ENCODE measurements around the gene MPEG1. TPM values are rescaled to one million over a fixed set of nuclear protein-coding genes. Genes with fewer than 3 reads are reported as not detected.

MPEG1 gene
- total and polyA plus RNA-seq, 2 of the 13 experiments (the other 11 are each of a cell fraction or from before 2014, with no cell fraction given) = not detected

DNA sequence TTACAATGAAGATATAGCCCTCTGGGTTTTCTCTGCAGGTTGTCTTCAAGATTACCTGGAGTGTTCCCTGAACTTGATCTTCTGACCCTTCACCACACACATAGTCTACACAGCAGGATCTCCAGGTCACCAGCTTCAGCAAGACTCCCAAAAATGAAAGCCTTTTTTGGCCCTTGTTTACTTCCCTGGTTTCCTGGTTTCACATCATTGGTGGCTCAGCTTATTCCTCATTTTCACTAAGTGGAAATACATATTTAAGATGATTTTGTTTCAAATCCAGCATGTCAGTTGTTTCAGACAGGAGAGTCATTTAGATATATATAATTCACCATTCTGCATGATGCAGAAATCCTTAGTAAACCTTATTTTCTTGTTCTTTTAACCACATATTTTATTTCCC lies 41.6 kb upstream of the MPEG1 start (continued):
- TF ChIP-seq, protein P1, sequence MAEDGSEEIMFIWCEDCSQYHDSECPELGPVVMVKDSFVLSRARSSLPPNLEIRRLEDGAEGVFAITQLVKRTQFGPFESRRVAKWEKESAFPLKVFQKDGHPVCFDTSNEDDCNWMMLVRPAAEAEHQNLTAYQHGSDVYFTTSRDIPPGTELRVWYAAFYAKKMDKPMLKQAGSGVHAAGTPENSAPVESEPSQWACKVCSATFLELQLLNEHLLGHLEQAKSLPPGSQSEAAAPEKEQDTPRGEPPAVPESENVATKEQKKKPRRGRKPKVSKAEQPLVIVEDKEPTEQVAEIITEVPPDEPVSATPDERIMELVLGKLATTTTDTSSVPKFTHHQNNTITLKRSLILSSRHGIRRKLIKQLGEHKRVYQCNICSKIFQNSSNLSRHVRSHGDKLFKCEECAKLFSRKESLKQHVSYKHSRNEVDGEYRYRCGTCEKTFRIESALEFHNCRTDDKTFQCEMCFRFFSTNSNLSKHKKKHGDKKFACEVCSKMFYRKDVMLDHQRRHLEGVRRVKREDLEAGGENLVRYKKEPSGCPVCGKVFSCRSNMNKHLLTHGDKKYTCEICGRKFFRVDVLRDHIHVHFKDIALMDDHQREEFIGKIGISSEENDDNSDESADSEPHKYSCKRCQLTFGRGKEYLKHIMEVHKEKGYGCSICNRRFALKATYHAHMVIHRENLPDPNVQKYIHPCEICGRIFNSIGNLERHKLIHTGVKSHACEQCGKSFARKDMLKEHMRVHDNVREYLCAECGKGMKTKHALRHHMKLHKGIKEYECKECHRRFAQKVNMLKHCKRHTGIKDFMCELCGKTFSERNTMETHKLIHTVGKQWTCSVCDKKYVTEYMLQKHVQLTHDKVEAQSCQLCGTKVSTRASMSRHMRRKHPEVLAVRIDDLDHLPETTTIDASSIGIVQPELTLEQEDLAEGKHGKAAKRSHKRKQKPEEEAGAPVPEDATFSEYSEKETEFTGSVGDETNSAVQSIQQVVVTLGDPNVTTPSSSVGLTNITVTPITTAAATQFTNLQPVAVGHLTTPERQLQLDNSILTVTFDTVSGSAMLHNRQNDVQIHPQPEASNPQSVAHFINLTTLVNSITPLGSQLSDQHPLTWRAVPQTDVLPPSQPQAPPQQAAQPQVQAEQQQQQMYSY (CRISPR knock-in tag; IDR thresholded peaks at IDR 0.05) = no peak
- no peak for TF ChIP-seq DNMT1 (CRISPR knock-in tag; IDR thresholded peaks at IDR 0.05)
- TF ChIP-seq, protein P2, sequence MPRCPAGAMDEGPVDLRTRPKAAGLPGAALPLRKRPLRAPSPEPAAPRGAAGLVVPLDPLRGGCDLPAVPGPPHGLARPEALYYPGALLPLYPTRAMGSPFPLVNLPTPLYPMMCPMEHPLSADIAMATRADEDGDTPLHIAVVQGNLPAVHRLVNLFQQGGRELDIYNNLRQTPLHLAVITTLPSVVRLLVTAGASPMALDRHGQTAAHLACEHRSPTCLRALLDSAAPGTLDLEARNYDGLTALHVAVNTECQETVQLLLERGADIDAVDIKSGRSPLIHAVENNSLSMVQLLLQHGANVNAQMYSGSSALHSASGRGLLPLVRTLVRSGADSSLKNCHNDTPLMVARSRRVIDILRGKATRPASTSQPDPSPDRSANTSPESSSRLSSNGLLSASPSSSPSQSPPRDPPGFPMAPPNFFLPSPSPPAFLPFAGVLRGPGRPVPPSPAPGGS (CRISPR knock-in tag; IDR thresholded peaks at IDR 0.05) = no peak
- TF ChIP-seq POLR2A (IDR thresholded peaks at IDR 0.05; ENCODE audit: insufficient read depth in 1 of 2, low read depth in 2 of 2, low read length in 2 of 2) = no peak
- TF ChIP-seq, protein P3, sequence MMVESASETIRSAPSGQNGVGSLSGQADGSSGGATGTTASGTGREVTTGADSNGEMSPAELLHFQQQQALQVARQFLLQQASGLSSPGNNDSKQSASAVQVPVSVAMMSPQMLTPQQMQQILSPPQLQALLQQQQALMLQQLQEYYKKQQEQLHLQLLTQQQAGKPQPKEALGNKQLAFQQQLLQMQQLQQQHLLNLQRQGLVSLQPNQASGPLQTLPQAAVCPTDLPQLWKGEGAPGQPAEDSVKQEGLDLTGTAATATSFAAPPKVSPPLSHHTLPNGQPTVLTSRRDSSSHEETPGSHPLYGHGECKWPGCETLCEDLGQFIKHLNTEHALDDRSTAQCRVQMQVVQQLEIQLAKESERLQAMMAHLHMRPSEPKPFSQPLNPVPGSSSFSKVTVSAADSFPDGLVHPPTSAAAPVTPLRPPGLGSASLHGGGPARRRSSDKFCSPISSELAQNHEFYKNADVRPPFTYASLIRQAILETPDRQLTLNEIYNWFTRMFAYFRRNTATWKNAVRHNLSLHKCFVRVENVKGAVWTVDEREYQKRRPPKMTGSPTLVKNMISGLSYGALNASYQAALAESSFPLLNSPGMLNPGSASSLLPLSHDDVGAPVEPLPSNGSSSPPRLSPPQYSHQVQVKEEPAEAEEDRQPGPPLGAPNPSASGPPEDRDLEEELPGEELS (CRISPR knock-in tag; IDR thresholded peaks at IDR 0.05) = no peak

DNA sequence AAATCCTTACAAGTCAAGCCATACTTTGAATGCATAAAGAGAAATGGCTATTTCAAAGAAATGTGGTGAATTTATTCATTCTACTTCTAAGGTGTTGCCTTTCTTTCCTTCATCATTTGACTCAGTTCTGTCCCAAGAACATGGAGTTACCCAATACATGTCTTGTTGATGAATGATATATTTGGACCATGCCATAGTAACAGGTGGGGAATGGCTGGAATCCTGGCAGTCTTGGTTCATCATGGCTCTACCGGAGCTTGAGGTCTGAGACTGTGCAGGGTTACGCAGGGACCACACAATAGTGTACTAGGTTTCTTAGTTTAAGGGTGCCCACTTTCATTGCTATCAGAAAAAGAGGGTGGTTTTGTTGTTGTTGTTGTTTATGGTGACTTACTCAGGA lies 40.3 kb upstream of the MPEG1 start:
- no TSS peak for BruUV-seq (replicated peaks)
- intact Hi-C loops (cut with micrococcal nuclease; ENCODE audit: unreplicated experiment) (no loop called here), in situ Hi-C loops (cut with HindIII; ENCODE audit: extremely low pct_ligation_motif_present, low pct_unique_long_range_greater_than_20kb) (no loop called here)
- Histone ChIP-seq H3K27me3 (ENCODE audit: control insufficient read depth in 1 of 2, insufficient read depth in 2 of 2, low read length in 2 of 2) (no peaks in the 10 kb centered on the region; a peak in 1 of 5 replicates), H3K4me2 (ENCODE audit: low read depth, low read length) (no peak overlapping the region), H3K27ac (ENCODE audit: extremely low read length, insufficient read depth, low read length) (no peak overlapping the region), H4K20me1 (ENCODE audit: insufficient read depth, low read length) (no peaks in the 10 kb centered on the region), H3K9me3 (ENCODE audit: low read length) (no peaks in the 10 kb centered on the region), H3K79me2 (ENCODE audit: insufficient read depth, low read length) (no peaks in the 10 kb centered on the region), H3K4me1 (ENCODE audit: insufficient read depth, low read length) (no peaks in the 10 kb centered on the region), H3K4me3 (replicated peaks in 1 of 3; ENCODE audit: insufficient read depth in 1 of 3, low read depth in 2 of 3, low read length in 3 of 3) (no peak overlapping the region), H3K9ac (ENCODE audit: insufficient read depth, low read depth, low read length) (no peak overlapping the region), H3K36me3 (replicated peaks in 1 of 2; ENCODE audit: control insufficient read depth in 1 of 2, insufficient read depth in 2 of 2, low read length in 2 of 2) (no peaks in the 10 kb centered on the region), H2AFZ (ENCODE audit: low read length) (no peak overlapping the region)
- WGBS (ENCODE audit: low lambda C conversion rate) = 16% methylated on average over 2 of the region's 2 CpGs
- ATAC-seq = no peak
- FAIRE-seq = no peak
- POLR2A ChIA-PET = no interaction called here
- CTCF ChIA-PET (ENCODE audit: low intra/inter-chr PET ratio, low total read pairs) = no interaction called here
- no peak for DNase-seq (ENCODE audit: low spot score)
- TF ChIP-seq, protein P4, sequence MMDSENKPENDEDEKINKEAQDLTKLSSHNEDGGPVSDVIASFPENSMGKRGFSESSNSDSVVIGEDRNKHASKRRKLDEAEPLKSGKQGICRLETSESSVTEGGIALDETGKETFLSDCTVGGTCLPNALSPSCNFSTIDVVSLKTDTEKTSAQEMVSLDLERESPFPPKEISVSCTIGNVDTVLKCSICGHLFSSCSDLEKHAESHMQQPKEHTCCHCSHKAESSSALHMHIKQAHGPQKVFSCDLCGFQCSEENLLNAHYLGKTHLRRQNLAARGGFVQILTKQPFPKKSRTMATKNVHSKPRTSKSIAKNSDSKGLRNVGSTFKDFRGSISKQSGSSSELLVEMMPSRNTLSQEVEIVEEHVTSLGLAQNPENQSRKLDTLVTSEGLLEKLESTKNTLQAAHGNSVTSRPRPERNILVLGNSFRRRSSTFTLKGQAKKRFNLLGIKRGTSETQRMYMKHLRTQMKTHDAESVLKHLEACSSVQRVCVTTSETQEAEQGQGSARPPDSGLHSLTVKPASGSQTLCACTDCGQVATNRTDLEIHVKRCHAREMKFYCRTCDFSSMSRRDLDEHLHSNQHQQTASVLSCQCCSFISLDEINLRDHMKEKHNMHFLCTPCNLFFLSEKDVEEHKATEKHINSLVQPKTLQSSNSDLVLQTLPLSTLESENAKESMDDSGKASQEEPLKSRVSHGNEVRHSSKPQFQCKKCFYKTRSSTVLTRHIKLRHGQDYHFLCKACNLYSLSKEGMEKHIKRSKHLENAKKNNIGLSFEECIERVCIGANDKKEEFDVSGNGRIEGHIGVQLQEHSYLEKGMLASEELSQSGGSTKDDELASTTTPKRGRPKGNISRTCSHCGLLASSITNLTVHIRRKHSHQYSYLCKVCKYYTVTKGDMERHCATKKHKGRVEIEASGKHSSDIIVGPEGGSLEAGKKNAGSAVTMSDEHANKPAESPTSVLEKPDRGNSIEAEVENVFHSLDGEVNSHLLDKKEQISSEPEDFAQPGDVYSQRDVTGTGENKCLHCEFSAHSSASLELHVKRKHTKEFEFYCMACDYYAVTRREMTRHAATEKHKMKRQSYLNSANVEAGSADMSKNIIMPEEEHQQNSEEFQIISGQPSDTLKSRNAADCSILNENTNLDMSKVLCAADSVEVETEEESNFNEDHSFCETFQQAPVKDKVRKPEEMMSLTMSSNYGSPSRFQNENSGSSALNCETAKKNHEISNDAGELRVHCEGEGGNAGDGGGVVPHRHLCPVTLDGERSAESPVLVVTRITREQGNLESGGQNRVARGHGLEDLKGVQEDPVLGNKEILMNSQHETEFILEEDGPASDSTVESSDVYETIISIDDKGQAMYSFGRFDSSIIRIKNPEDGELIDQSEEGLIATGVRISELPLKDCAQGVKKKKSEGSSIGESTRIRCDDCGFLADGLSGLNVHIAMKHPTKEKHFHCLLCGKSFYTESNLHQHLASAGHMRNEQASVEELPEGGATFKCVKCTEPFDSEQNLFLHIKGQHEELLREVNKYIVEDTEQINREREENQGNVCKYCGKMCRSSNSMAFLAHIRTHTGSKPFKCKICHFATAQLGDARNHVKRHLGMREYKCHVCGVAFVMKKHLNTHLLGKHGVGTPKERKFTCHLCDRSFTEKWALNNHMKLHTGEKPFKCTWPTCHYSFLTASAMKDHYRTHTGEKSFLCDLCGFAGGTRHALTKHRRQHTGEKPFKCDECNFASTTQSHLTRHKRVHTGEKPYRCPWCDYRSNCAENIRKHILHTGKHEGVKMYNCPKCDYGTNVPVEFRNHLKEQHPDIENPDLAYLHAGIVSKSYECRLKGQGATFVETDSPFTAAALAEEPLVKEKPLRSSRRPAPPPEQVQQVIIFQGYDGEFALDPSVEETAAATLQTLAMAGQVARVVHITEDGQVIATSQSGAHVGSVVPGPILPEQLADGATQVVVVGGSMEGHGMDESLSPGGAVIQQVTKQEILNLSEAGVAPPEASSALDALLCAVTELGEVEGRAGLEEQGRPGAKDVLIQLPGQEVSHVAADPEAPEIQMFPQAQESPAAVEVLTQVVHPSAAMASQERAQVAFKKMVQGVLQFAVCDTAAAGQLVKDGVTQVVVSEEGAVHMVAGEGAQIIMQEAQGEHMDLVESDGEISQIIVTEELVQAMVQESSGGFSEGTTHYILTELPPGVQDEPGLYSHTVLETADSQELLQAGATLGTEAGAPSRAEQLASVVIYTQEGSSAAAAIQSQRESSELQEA (CRISPR knock-in tag; IDR thresholded peaks at IDR 0.05; ENCODE audit: not compliant biosample characterization) = no peak

Data from HepG2 (cell line).